ENCODE data around the gene ADGRG4.

GRCh38 chrX:136262243-136262642, 38.5 kb upstream of the ADGRG4 start:
- no peak for TF ChIP-seq EP300 (IDR thresholded peaks at IDR 0.05)
- no peak for TF ChIP-seq CTCF (IDR thresholded peaks at IDR 0.05)
- TF ChIP-seq POLR2A (IDR thresholded peaks at IDR 0.05): no peak
- TF ChIP-seq POLR2AphosphoS5 (IDR thresholded peaks at IDR 0.05): no peak

Measured in suprapubic skin (tissue), 4 donors.